DMS153 (cell line): ENCODE measurements around the gene CCDC18.

Experiments
- DNase-seq: peaks from one replicate; lab custom pipeline; 2025; lab: John Stamatoyannopoulos, UW

Gene CCDC18

DNA sequence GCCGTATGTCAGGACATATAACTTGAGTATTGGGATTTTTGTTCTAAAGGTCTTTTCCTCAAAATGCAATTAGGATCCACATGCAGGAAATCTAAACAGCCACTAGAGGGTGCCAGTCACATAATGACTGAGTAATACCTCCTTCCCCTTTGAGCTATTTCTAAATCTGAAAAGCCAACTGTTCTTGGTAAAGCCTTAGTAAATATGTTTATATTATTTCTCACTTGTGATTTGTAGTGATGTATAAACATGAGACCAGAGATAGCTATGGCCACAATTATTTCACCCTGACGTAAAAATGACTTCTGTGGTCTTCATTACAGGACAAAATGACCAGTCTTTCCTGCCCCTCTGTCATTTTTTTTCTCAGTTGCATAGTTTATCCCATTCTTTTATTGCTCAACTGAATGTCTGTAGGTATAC, 124.2 kb downstream of the CCDC18 start:
- peak; percentile 31 for DNase-seq

DNA sequence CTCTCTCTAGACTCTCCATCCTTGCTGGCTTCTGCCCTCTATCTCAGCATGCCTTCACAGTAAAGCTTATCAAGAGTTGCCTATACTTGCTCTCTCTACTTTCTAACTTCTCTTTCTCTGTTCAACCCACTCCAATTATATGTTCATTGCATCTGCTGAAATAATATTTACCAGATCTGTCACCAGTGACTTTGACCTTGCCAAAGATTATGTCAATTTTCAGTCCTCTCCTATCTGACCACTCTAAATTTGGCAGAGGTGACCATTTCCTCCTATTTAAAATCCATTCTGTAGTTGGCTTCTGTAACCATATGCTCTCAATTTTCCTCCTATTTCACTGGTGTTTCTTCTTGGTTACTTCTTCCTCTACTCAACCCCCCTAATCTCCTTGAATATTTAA, 126.4 kb downstream of the CCDC18 start:
- DNase-seq: no peak

DNA sequence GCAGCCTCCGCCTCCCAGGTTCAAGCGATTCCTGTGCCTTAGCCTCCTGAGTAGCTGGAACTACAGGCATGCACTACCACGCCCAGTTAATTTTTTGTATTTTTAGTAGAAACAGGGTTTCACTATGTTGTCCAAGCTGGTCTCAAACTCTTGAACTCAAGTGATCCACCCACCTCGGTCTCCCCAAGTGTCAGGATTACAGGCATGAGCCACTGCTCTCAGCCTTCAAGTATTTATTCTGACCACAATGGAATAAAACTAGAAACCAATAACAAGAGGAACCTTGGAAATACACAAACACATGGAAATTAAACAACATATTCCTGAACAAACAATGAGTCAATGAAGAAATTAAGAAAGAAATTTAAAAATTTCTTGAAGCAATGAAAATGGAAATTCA, 132.5 kb downstream of the CCDC18 start:
- no peak for DNase-seq

DNA sequence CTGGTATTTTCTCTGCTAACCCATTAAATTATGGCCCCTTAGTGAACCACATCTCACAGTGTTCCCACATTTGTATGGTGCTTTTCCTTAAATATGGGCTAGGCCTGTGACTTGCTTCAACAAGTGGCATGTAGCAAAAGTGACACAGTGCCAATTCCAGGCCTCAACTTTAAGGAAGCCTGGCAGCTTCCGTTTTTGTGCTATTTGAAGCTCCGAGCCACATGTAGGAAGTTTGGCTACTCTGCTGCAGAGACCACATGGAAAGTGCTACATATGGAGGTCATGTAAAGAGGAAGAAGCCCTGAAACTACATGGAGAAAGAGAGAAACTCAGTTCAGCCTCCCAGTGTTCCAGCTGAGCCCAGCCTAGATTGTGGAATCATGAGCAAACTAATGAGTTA, 136.7 kb downstream of the CCDC18 start:
- DNase-seq: no peak

DNA sequence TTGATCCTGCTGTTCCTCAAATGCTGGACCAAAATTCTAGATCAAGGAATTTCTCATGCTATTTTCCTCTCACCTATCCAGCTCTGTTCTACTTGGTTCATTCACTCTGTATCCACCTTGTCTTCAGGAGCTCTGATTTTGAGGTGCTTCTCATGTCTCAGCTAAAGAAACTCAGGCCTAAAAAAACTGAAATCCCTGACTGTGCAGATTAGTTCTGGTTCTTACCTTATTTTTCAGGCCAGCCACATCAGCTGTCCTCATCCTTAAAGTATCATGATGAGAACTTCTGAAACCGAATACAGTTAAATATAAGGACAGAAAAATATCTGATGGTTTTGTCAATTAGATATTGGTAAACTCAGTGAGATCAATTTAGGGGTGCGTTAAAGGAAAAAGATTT, 137.4 kb downstream of the CCDC18 start:
- no peak for DNase-seq

DNA sequence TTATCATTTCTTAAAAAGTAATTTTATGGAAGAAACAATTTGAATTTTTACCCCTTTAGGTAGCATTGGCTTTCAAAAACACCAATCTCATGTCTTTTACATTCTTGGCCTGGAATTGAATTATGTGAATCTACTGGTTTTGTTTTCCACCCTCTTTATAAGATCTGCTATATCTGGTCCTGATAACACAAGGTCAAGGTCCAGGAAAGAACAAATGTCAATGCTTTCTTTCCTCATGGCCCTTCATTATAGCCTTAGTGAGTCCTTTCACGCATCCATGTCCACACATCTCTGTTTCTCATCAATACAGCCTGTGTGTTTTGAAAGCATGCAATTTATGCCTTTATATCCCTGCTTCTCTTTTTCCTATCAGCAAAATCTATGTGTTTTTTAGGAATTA, 141.2 kb downstream of the CCDC18 start:
- no peak for DNase-seq

DNA sequence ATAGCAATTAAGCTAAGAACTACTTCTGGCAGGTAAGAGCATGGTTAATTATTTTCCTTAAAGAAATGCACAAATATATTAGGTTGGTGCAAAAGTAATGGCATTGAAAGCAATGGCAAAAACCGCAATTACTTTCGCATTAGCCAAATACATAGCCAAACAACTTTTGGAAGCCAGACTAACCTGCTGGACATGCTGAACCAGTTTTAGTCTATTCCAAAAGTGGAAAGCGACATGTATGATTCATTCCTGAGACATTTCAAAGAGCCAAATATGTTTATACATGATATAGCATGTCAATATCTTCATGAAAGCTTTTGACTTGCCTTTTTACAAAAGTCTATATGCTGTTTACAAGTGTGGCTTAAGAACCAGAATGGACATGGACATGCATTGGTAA, 141.8 kb downstream of the CCDC18 start:
- DNase-seq: no peak

DNA sequence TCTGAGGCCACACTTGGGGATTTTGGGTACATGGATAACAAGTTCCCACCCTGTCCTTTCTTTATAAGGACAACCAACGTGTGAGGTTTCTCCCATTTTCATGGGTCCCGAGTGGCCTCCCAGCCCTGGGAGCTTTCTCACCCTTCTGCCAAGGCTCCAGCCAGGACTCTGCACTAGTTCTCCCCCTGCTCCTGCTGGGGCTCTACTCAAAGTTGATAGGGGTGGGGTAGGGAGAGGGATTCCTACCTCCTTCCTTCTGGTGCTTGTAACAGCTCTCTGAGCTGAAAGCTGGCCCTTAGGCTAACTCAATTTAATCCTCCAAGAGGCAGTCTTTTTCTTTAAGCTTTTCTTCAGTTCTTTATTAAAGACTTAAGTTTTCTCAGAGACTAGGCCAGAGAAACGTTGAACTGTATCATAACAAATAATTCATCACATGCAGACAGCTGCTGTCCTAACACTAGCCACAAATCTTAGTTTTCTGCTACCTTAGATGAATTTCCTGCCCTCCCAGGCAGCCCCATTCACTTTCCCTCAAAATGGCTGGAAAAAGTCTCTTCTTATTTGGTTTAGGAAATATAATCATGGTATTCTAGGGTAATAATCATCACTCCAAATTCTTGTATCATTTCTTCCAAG, 142.8 kb downstream of the CCDC18 start:
- no peak for DNase-seq

DNA sequence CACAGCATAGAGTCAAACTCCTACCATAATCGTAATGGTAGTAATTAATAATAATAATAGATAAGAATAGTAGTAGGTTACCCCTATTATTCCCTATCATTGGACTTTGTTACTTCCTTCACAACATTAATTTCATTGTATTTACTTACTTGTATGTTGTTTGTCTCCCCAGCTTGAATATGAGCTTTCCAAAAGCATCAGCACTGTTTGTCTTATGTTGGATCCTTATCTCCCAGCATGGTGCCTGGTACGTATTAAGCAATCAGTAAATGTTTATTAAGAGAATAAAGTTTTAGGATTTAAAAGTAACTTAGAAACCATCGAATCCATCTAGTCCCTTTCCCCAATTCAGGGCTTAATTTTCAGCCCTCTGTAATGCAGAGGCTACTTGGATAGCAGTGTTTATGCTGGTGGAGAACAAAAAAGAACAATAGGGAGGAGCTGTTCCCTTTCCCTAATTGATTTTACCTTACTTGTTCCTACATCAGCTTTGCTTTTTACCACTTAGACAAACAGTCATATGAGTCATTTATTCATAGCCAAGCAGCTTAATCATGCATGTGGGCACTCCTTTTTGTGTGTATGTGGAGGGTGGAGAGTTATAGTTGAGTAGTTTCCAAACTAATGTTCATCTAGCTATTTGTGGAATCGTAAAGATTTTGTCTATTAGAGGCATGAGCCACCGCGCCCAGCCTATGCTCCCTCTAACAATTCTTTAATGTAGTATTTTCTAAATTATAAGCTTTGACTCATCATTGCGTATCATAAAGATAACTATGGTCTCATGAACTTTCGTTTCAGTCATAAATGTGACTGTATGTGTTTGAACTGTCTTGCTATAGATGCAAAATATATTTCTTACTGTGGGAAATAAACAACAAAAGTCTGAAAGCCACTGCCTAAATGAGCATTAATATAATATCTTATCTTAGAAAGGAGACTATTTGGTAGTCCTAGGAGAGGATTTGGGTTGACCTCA, 144.3 kb downstream of the CCDC18 start:
- peak; percentile 69 for DNase-seq
